Measurements from ENCODE around the gene DACH1. TPM values are rescaled to one million over a fixed set of nuclear protein-coding genes. Genes with fewer than 3 reads are reported as not detected.

Gene DACH1
- total and polyA plus RNA-seq, 2 of the 8 experiments (the other 6 are each of a cell fraction or from before 2014, with no cell fraction given) = 0.12 to 0.67 TPM

DNA sequence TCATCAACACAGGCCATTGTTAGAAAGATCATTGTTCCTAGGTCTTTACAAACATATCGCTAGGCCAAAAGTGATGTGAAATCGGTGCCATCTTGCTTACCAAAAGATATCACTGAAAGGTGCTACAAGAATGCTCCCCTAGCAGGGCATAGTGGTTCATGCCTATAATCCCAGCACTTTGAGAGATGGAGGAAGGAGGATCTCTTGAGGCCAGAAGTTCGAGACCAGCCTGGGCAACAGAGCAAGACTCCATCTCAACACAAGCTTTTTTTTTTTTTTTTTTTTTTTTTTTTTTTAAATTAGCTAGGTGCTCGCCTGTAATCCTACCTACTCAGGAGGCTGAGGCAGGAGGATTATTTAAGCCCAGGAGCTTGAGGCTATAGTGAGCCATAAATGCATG, 92.1 kb downstream of the DACH1 start:
- Histone ChIP-seq H4K20me1 (replicated peaks in 1 of 2; ENCODE audit: control insufficient read depth in 1 of 2, insufficient read depth in 2 of 2, low read length in 2 of 2) (no peaks in the 10 kb centered on the region), H2AFZ (ENCODE audit: low read length) (no peak overlapping the region), H3K9ac (replicated peaks in 1 of 4; ENCODE audit: extremely low read depth in 1 of 4, low read depth in 3 of 4, low read length in 3 of 4) (no peak overlapping the region), H2BK12ac (ENCODE audit: low read depth, low read length) (no peak overlapping the region), H3K18ac (ENCODE audit: extremely low read depth, low read length) (no peak overlapping the region), H4K91ac (replicated peaks; ENCODE audit: insufficient read length, low read length) (no peak overlapping the region), H3K27me3 (replicated peaks in 1 of 4; ENCODE audit: control insufficient read depth in 3 of 4, extremely low read depth in 1 of 4, insufficient read depth in 3 of 4, low read length in 3 of 4) (no peaks in the 10 kb centered on the region), H2BK5ac (ENCODE audit: low read depth, low read length) (no peak overlapping the region), H3K23me2 (ENCODE audit: low read depth, low read length) (no peaks in the 10 kb centered on the region), H3K79me1 (ENCODE audit: low read depth, low read length) (no peaks in the 10 kb centered on the region), H3K27ac (ENCODE audit: low read depth, low read length) (no peak overlapping the region), H3K56ac (replicated peaks; ENCODE audit: insufficient read length, low read depth, low read length) (no peak overlapping the region), H3K4me1 (replicated peaks in 1 of 4; ENCODE audit: control insufficient read depth in 3 of 4, insufficient read depth in 4 of 4, low read length in 3 of 4) (no peaks in the 10 kb centered on the region), H3K4ac (replicated peaks; ENCODE audit: insufficient read length, low read depth, low read length) (no peak overlapping the region), H2BK20ac (ENCODE audit: low read length) (no peak overlapping the region), H3K4me2 (ENCODE audit: insufficient read depth in 1 of 2, low read depth in 2 of 2, low read length in 2 of 2) (no peak overlapping the region), H3K79me2 (ENCODE audit: control insufficient read depth in 1 of 2, insufficient read depth in 2 of 2, low read length in 2 of 2) (no peaks in the 10 kb centered on the region), H3K23ac (ENCODE audit: insufficient read length) (no peak overlapping the region), H3K4me3 (ENCODE audit: extremely low read depth in 1 of 4, insufficient read depth in 2 of 4, low read depth in 3 of 4, low read length in 4 of 4) (no peak overlapping the region), H2BK15ac (ENCODE audit: low read length) (no peak overlapping the region), H2AK5ac (ENCODE audit: low read depth, low read length) (no peak overlapping the region), H2BK120ac (replicated peaks; ENCODE audit: low read depth, low read length) (no peak overlapping the region), H4K8ac (ENCODE audit: extremely low read depth, insufficient read depth, low read length) (no peak overlapping the region), H3K14ac (ENCODE audit: insufficient read length) (no peak overlapping the region), H4K5ac (ENCODE audit: insufficient read length, low read depth, low read length) (no peak overlapping the region), H3K9me3 (ENCODE audit: insufficient read depth in 2 of 2, low read depth in 1 of 2, low read length in 1 of 2) (no peaks in the 10 kb centered on the region), H3K36me3 (ENCODE audit: control insufficient read depth in 2 of 4, insufficient read depth in 4 of 4, low read length in 3 of 4) (no peaks in the 10 kb centered on the region)
- ChIA-PET POLR2A (ENCODE audit: partially characterized antibody) (no interaction called here), CTCF (ENCODE audit: partially characterized antibody) (no interaction called here)
- WGBS, 2 experiments (ENCODE audit: extremely low coverage in 1 of 2, insufficient coverage in 1 of 2, insufficient read length in 1 of 2, insufficient replicate concordance in 2 of 2, low coverage in 1 of 2, low lambda C conversion rate in 2 of 2, missing lambda C conversion rate in 1 of 2) = 94% methylated on average over 4 of the region's 4 CpGs; no CpG with 5 or more reads in 1 of the 2 experiments
- FAIRE-seq (no peak), DNase-seq (ENCODE audit: low read depth in 1 of 2, low spot score in 2 of 2) (no peak)
- no peak for TF ChIP-seq CHD1 (IDR thresholded peaks at IDR 0.05; ENCODE audit: low read depth, low read length)
- no peak for TF ChIP-seq SUZ12 (IDR thresholded peaks at IDR 0.05; ENCODE audit: low read length)
- TF ChIP-seq RNF2 (IDR thresholded peaks at IDR 0.05; ENCODE audit: borderline replicate concordance, low read depth, low read length, missing control alignments, poor library complexity, severe bottlenecking) = no peak
- TF ChIP-seq CBX5 (IDR thresholded peaks at IDR 0.05; ENCODE audit: low read depth, low read length) = no peak
- TF ChIP-seq, protein P1, sequence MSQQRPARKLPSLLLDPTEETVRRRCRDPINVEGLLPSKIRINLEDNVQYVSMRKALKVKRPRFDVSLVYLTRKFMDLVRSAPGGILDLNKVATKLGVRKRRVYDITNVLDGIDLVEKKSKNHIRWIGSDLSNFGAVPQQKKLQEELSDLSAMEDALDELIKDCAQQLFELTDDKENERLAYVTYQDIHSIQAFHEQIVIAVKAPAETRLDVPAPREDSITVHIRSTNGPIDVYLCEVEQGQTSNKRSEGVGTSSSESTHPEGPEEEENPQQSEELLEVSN (IDR thresholded peaks at IDR 0.05) = no peak
- TF ChIP-seq TAF7 (optimal IDR thresholded peaks at IDR 0.05; ENCODE audit: borderline replicate concordance, low read depth, low read length) = no peak
- no peak for TF ChIP-seq YY1 (IDR thresholded peaks at IDR 0.05; ENCODE audit: low read depth, low read length)
- TF ChIP-seq ASH2L (IDR thresholded peaks at IDR 0.05; ENCODE audit: low read length) = no peak
- TF ChIP-seq, protein P2, sequence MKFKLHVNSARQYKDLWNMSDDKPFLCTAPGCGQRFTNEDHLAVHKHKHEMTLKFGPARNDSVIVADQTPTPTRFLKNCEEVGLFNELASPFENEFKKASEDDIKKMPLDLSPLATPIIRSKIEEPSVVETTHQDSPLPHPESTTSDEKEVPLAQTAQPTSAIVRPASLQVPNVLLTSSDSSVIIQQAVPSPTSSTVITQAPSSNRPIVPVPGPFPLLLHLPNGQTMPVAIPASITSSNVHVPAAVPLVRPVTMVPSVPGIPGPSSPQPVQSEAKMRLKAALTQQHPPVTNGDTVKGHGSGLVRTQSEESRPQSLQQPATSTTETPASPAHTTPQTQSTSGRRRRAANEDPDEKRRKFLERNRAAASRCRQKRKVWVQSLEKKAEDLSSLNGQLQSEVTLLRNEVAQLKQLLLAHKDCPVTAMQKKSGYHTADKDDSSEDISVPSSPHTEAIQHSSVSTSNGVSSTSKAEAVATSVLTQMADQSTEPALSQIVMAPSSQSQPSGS (IDR thresholded peaks at IDR 0.05; ENCODE audit: low read length) = no peak

All from H1 (cell line).